Bladder microvascular endothelial cell (primary cell): Measurements from ENCODE around the gene ABHD8. TPM values are rescaled to one million over a fixed set of nuclear protein-coding genes. Genes with fewer than 3 reads are reported as not detected.

ENCODE experiments used
- total RNA-seq: library from RNA; depleted of rRNA; stranded (reverse); fragments of >200 nt; gene quantifications from 2 replicates; pipeline ENCODE4 v1.2.3, GENCODE V29; 2014

The ABHD8 gene
- total RNA-seq: 5.2 and 7.2 TPM in 2 replicates

GRCh38 chr19:17303167-17303939 is at the start of gene ABHD8:
Gene ABHD8 (minus strand): TSS chr19:17303425. CDS start chr19:17301616, 1,809 bp downstream.

GRCh38 chr19:17336872-17337674 is 33.8 kb upstream of the ABHD8 start, which contains the start of gene GTPBP3:
Gene GTPBP3 (plus strand): TSS chr19:17337553. CDS start chr19:17337612, 59 bp downstream.

GRCh38 chr19:17334414-17335409 is 31.5 kb upstream of the ABHD8 start, which contains the start of gene ANO8:
Gene ANO8 (minus strand): TSS chr19:17334855. CDS start chr19:17334670, 185 bp downstream.

GRCh38 chr19:17309198-17309964 is 6.2 kb upstream of the ABHD8 start, which contains the start of gene DDA1:
Gene DDA1 (plus strand): TSS chr19:17309563. CDS start chr19:17309655, 92 bp downstream.

GRCh38 chr19:17305517-17306284 is 2.5 kb upstream of the ABHD8 start, which contains the start of gene MRPL34:
Gene MRPL34 (plus strand): TSS chr19:17305872. CDS start chr19:17305893, 21 bp downstream.

GRCh38 chr19:17281391-17282304 is 21.6 kb downstream of the ABHD8 start, which contains the start of gene ANKLE1:
Gene ANKLE1 (plus strand): TSS chr19:17281901. CDS start chr19:17281921, 20 bp downstream.

GRCh38 chr19:17266975-17267788 is 36.0 kb downstream of the ABHD8 start, which contains the start of gene BABAM1:
Gene BABAM1 (plus strand): TSS chr19:17267443. CDS start chr19:17268807, 1,364 bp downstream.

GRCh38 chr19:17264641-17264979 is 38.6 kb downstream of the ABHD8 start, which contains the start of gene USHBP1:
Gene USHBP1 (minus strand): TSS chr19:17264745. CDS start chr19:17264299, 446 bp downstream.

GRCh38 chr19:17245535-17245984 is 57.7 kb downstream of the ABHD8 start, which contains the start of gene NR2F6:
Gene NR2F6 (minus strand): TSS chr19:17245919. CDS start chr19:17245220, 699 bp downstream.

Other genes starting within 250 kb of the ABHD8 start
- 3.8 and 4.2 TPM in 2 replicates for gene HAUS8, start 228.0 kb downstream of the ABHD8 start, total RNA-seq
- 38.7 and 75.2 TPM in 2 replicates for gene MYO9B, start 227.6 kb downstream of the ABHD8 start, total RNA-seq
- gene USE1, start 88.1 kb downstream of the ABHD8 start, total RNA-seq: 12.8 and 22.0 TPM in 2 replicates
- 1.5 and 2.1 TPM in 2 replicates for gene OCEL1, start 77.2 kb downstream of the ABHD8 start, total RNA-seq
- 29.3 and 39.3 TPM in 2 replicates for gene NR2F6, start 57.5 kb downstream of the ABHD8 start, total RNA-seq
- gene USHBP1, start 38.7 kb downstream of the ABHD8 start, total RNA-seq: 27.4 and 34.0 TPM in 2 replicates
- gene BABAM1, start 36.0 kb downstream of the ABHD8 start, total RNA-seq: 91.3 and 113 TPM in 2 replicates
- gene ANKLE1, start 21.5 kb downstream of the ABHD8 start, total RNA-seq: 0.49 and 0.76 TPM in 2 replicates
- gene MRPL34, start 2.4 kb upstream of the ABHD8 start, total RNA-seq: 16.3 and 24.4 TPM in 2 replicates
- 14.4 and 38.8 TPM in 2 replicates for gene DDA1, start 6.1 kb upstream of the ABHD8 start, total RNA-seq
- 2.4 and 6.1 TPM in 2 replicates for gene ANO8, start 31.4 kb upstream of the ABHD8 start, total RNA-seq
- gene GTPBP3, start 34.1 kb upstream of the ABHD8 start, total RNA-seq: 10.4 and 32.6 TPM in 2 replicates
- 11.8 and 12.5 TPM in 2 replicates for gene PLVAP, start 73.9 kb upstream of the ABHD8 start, total RNA-seq
- gene CCDC194, start 90.8 kb upstream of the ABHD8 start, total RNA-seq: not detected in 2 replicates
- gene BST2, start 102.2 kb upstream of the ABHD8 start, total RNA-seq: 36.9 and 54.1 TPM in 2 replicates
- 20.9 and 36.8 TPM in 2 replicates for gene MVB12A, start 116.6 kb upstream of the ABHD8 start, total RNA-seq
- not detected in 2 replicates for gene TMEM221, start 145.2 kb upstream of the ABHD8 start, total RNA-seq
- gene NXNL1, start 157.5 kb upstream of the ABHD8 start, total RNA-seq: not detected in 2 replicates
- 10.0 and 30.6 TPM in 2 replicates for gene SLC27A1, start 167.1 kb upstream of the ABHD8 start, total RNA-seq
- 49.5 and 52.9 TPM in 2 replicates for gene PGLS, start 208.2 kb upstream of the ABHD8 start, total RNA-seq